Mucosa of descending colon (tissue), 3 donors: ENCODE measurements around the gene L3MBTL3. TPM values are rescaled to one million over a fixed set of nuclear protein-coding genes. Genes with fewer than 3 reads are reported as not detected.

ENCODE experiments used
- ATAC-seq: fragments of 200-7000 bp; cut with Tn5 transposase; one replicate; pipeline ENCODE4 v1.9.1; 2020; ENCODE audit warnings: mild to moderate bottlenecking, moderate library complexity
- DNase-seq, 3 donors: peaks; one replicate each; pipeline ENCODE4 v3.0.0-alpha.2; 2020
- H3K36me3 ChIP-seq: fragments of 200-600 bp; one replicate; pipeline ENCODE4 v1.8.0; 2021; ENCODE audit warnings: low read depth, mild to moderate bottlenecking
- H3K4me1 ChIP-seq: fragments of 200-600 bp; one replicate; pipeline ENCODE4 v1.8.0; 2021; ENCODE audit warnings: low read depth, mild to moderate bottlenecking
- H3K4me3 ChIP-seq: fragments of 200-600 bp; one replicate; pipeline ENCODE4 v1.8.0; 2021; ENCODE audit warnings: mild to moderate bottlenecking
- H3K9me3 ChIP-seq: fragments of 200-600 bp; one replicate; pipeline ENCODE4 v1.8.0; 2021; ENCODE audit warnings: mild to moderate bottlenecking
- intact Hi-C, 2 donors: fragments of 100-400 bp; cut with DNase I in 1 of 2; cut with micrococcal nuclease in 1 of 2; formaldehyde crosslinking; loops; one replicate each; pipeline versions ENCODE4 v1.11.0 to v1.11.1; 2022; cut with DNase I, micrococcal nuclease
- total RNA-seq, 3 donors: library from RNA; stranded (reverse); fragmentation: NEBNext Ultra II Directional in 2 of 3; extraction: Animal tissue kit (Norgen Biotek cat#: 25700) in 2 of 3; gene quantifications; one replicate each; pipeline versions ENCODE4 v1.2.1 to v1.2.4, GENCODE V29; 2021 to 2023
- TF ChIP-seq, protein P1 (sequence below): fragments of 200-600 bp; IDR thresholded peaks from one replicate; pipeline ENCODE4 v1.8.0; 2022; ENCODE audit warnings: antibody characterized with exemption, mild to moderate bottlenecking
- donor health status: DM: no; HTN: no; CAD: no; lungs with moderate emphysema.
- donor health status: DM: no; HTN: no; CAD: no.
- donor health status: DM: no; HTN: yes; CAD: no.

The L3MBTL3 gene
- total RNA-seq, 3 donors from 2014 or later: 9.2 to 13.0 (median 11.1) TPM

DNA sequence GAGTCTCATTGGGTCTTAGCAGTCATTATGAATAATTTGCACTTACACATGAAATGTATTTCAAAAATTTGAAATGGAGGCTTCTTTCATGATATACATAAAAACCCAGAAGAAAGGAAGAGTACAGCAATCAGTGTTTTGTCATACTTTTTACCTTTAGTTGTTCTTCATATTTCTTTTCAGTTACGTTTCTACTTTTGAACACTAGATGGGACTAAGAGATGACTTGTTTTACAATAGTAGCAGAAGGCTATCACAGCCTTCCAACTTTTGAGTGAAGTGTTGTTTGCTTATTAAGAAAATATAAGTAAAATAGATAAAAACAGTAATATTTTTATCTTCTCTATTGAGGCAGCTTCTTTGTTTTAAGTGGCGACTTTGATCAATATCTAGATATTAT, 58.1 kb downstream of the L3MBTL3 start:
- no peak for DNase-seq
- Histone ChIP-seq H3K36me3 (no peaks in the 10 kb centered on the region), H3K4me3 (no peak overlapping the region), H3K9me3 (no peaks in the 10 kb centered on the region), H3K4me1 (no peaks in the 10 kb centered on the region)
- ATAC-seq: no peak
- TF ChIP-seq, protein P1, sequence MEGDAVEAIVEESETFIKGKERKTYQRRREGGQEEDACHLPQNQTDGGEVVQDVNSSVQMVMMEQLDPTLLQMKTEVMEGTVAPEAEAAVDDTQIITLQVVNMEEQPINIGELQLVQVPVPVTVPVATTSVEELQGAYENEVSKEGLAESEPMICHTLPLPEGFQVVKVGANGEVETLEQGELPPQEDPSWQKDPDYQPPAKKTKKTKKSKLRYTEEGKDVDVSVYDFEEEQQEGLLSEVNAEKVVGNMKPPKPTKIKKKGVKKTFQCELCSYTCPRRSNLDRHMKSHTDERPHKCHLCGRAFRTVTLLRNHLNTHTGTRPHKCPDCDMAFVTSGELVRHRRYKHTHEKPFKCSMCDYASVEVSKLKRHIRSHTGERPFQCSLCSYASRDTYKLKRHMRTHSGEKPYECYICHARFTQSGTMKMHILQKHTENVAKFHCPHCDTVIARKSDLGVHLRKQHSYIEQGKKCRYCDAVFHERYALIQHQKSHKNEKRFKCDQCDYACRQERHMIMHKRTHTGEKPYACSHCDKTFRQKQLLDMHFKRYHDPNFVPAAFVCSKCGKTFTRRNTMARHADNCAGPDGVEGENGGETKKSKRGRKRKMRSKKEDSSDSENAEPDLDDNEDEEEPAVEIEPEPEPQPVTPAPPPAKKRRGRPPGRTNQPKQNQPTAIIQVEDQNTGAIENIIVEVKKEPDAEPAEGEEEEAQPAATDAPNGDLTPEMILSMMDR: no peak
- intact Hi-C loops: no loop called here

DNA sequence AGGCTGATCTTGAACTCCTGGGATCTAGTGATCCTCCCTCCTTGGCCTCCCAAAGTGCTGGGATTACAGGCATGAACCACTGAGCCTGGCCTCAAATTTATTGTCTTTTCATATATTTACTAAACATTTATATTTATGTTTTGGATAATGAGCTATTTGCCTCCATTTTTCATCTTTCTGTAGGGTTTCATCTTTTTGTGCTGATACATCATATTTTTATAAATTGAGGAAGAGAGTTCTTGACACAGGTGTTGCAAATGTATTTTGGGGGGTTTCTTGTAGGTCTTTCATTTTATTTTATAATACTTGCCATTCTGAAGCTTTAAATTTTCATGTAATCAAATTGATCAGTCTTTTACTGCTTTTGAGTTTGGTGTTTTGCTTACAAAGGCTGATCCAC, 72.4 kb downstream of the L3MBTL3 start:
- TF ChIP-seq, protein P1: no peak
- ATAC-seq (no peak), DNase-seq (no peak)
- no peak overlapping the region for H3K4me3 ChIP-seq
- no peaks in the 10 kb centered on the region for H3K9me3 ChIP-seq
- H3K36me3 ChIP-seq: no peaks in the 10 kb centered on the region
- intact Hi-C loops: no loop called here
- no peaks in the 10 kb centered on the region for H3K4me1 ChIP-seq

DNA sequence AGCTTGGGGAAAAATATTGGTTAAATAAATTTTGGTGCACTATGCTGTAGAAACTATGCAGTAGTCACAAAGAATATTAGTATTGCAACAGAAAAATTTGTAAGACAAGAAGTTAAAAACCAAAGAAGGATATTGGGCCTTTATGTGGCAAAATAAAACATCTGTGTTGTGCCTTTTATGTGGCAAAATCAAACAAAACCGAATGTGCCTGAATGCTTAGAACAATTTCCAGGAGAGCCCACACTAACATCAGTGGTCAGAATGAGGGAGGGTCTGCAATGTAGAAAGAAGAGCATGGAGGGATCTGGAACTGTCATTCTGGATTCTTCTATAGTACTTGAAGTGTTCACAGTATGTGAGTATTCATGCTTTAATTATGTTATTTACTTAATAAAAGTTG, 75.2 kb downstream of the L3MBTL3 start:
- TF ChIP-seq, protein P1: no peak
- H3K9me3 ChIP-seq: no peaks in the 10 kb centered on the region
- no peak for ATAC-seq
- no peaks in the 10 kb centered on the region for H3K36me3 ChIP-seq
- intact Hi-C loops: no loop called here
- H3K4me1 ChIP-seq: no peaks in the 10 kb centered on the region
- no peak overlapping the region for H3K4me3 ChIP-seq
- no peak for DNase-seq

DNA sequence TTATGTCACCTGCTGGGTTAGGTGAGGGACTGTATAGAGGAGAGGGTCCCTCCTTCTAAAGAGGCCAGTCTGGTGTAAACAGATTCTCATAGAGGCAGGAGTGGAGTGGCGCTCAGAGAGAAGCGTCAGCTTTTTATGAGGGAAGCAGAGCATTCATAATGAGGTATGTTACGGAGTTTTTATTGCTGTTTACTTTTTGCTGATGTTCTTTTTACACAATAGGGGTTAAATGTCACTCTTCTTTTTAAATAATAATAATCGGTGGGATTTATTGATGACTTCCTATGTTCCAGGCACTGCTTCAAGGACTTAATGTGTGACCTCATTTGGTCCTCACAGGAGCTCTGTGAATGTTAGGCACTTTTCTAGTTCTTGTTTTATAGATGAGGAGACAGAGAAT, 79.9 kb downstream of the L3MBTL3 start:
- Histone ChIP-seq H3K4me3 (no peak overlapping the region), H3K9me3 (no peaks in the 10 kb centered on the region), H3K4me1 (no peaks in the 10 kb centered on the region), H3K36me3 (no peaks in the 10 kb centered on the region)
- DNase-seq: no peak
- ATAC-seq: no peak
- TF ChIP-seq, protein P1: no peak
- intact Hi-C loops: no loop called here

DNA sequence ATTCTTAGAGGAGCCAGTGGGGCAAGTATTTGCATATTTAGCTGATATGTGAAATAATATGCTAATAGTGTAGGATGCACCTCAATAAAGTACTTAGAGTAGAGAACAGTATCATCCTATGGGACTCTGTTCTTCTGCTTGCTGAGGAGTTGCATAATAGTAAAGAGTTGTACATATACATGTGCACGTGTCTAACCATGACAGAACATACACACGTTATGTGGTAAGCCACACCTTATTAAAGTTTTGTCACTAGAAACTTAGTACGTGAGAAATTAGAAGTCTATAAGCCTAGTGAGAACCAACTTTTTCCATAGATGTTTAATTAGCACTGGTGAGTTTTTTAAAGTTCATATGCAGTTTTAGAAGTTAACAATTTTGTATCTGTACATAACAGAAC, 80.7 kb downstream of the L3MBTL3 start:
- no peak overlapping the region for H3K4me3 ChIP-seq
- TF ChIP-seq, protein P1: no peak
- ATAC-seq: no peak
- intact Hi-C loops: no loop called here
- H3K9me3 ChIP-seq: no peaks in the 10 kb centered on the region
- no peak for DNase-seq
- no peaks in the 10 kb centered on the region for H3K36me3 ChIP-seq
- no peaks in the 10 kb centered on the region for H3K4me1 ChIP-seq
